Measurements from ENCODE around the gene SEPTIN1.

The SEPTIN1 gene, protein sequence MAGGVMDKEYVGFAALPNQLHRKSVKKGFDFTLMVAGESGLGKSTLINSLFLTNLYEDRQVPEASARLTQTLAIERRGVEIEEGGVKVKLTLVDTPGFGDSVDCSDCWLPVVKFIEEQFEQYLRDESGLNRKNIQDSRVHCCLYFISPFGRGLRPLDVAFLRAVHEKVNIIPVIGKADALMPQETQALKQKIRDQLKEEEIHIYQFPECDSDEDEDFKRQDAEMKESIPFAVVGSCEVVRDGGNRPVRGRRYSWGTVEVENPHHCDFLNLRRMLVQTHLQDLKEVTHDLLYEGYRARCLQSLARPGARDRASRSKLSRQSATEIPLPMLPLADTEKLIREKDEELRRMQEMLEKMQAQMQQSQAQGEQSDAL

DNA sequence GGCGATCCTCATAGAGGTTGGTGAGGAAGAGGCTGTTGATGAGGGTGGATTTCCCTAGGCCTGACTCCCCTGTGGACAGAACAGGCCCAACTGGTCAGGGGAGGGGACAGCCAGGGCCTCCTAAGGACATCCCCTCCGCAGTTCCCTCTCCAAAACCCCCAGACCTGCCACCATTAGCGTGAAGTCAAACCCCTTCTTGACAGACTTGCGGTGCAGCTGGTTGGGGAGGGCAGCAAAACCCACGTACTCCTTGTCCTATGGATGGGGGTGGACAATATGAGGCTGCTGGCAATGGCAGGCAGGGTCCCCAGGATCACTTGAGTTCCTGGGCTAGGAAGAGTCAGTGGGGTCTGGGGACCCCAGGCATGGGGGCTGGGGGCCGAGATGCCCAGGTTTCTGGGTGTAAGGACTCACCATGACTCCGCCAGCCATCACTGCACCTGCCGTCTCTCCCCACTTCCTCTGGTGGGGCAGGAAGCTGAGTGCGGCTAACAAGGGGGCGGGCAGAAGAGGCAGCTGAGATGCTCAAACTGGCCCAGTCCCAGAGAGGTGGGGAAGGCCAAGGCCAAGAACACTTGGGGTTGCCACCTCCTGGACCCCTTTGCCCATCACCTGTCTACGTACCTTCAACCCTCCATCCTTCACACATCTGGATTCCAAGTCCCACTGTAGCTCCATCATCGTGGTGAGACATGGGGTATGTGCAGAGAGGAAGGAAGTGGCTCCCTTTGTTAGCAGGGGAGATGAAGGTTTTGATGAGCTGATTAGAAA is at the start of gene SEPTIN1:
Gene SEPTIN1 (minus strand): TSS at position 451 of the 771 bp plus-strand sequence. CDS start 19 bp downstream, at position 432.
- DNase-seq (ENCODE audit: low read depth in 4 of 4, low spot score in 1 of 4), result peak in 3 of 4 experiments; percentile 45 to 72 (median 58)

DNA sequence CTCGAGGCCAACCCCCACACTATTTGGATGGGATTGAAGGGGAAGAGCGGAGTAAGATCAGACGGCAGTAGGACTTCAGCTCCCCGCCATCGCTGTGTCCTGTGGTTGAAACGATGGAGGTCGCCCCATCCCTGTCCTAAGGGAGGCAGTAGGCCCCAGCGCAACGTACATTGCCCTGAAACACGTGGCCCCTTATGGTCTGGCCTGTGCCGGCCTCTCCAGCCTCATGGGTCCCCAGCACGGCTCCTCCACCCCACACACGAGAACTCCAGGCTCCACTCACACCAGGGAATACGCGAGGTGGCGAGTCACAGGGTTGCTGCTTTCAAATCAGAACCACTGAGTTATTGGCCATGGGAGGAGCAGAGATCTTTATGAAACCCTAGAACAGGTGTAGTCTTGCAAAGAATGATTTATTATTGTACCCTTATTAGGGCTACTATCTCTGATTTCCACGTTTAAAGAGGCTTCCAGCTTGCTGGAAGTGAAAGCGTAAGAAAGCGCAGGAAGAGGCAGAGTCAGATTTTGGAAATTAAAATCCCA is 48.1 kb upstream of the SEPTIN1 start:
- DNase-seq (ENCODE audit: low read depth in 4 of 4, low spot score in 1 of 4), result no peak

DNA sequence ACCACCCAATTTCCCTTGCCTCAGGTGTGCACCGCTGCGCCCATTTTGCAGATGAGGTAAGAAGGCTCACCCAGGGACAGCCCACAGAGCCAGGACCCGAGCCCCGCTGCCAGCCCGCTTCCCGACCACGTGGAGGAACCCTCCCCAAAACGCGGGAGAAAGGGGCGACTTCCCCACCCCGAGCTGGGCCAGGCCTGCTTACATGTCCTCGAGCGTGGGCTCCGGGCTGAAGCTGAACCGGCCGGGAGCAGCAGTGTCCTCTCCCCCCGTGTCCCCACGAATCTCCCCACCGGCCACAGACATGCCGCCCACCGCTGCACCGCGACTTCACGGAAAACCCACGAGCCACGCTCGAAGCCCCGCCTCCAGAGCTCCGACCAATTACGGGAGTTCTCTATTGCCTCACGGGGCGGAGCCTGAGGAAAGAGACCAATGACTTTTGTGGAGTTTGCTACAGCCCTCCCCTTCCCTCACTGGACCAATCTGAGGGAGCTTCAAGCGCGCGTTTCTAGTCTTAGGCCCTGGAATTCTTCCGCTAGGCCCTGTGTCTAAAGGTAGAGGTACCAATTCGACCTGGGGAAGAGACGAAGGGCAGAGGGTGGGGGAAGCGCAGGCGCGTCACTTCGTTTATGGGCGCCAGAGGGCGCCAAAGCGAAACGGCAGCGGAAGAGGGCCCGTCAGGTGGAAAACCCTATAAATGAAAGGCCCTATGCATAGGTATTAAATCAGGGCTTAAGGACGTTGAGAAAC is 47.5 kb upstream of the SEPTIN1 start, which contains the start of gene DCTPP1:
Gene DCTPP1 (minus strand): TSS at position 353 of the 750 bp plus-strand sequence. CDS start 50 bp downstream, at position 303.
- peak; percentile 87 to 97 (median 94) for DNase-seq (ENCODE audit: low read depth in 4 of 4, low spot score in 1 of 4)

DNA sequence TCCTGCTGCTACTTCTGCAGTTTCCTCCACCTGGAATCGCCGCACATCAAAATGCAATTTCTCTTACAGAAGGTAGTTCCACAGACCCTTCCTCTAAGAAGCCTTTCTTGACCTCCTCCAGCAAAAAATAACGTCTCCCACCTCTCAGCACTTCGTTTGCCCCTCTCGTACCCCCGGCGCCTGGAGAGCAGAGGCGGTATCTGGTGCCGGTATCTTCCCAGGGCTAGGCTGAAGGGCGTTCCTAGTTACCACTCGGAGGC is 47.0 kb upstream of the SEPTIN1 start:
- DNase-seq (ENCODE audit: low read depth in 4 of 4, low spot score in 1 of 4), result no peak

DNA sequence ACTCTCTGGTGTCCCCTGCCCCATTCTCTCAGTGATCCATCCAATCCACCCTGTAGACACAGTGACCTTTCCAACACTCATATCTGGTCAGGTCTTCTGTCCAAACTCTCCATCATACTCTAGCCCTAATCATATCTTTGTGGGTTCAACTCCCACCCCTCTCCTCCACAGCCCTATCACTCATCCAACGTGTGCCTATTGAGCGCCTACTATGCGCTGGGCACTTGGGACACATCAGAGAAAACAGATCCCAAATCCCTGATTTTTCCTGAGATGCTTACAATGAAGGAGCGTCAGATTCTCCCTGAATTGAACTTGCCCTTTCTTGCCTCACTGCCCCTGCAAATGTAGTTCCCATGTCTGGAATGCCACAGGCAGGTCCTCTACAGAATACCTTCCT is 45.7 kb upstream of the SEPTIN1 start:
- DNase-seq (ENCODE audit: low read depth in 4 of 4, low spot score in 1 of 4), result no peak

DNA sequence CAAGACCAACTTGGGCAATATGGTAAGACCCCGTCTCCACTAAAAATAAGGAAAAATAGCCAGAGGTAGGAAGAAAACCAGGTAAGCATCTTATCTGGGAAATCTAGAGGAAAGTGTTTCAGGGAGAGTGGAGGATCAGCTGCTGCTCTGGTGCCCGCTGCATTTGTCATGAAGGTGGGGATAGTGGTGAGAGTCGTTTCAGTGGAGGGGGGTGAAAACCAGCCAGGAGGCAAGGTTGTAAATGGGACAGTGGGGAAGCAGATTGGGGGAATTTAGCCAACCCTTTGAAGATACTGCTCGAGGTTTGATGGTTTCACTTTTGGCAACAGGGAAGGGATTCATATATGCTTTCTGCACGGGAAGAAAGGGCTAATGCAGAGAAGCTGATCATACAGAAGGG is 38.6 kb upstream of the SEPTIN1 start:
- DNase-seq (ENCODE audit: low read depth in 4 of 4, low spot score in 1 of 4), result no peak

DNA sequence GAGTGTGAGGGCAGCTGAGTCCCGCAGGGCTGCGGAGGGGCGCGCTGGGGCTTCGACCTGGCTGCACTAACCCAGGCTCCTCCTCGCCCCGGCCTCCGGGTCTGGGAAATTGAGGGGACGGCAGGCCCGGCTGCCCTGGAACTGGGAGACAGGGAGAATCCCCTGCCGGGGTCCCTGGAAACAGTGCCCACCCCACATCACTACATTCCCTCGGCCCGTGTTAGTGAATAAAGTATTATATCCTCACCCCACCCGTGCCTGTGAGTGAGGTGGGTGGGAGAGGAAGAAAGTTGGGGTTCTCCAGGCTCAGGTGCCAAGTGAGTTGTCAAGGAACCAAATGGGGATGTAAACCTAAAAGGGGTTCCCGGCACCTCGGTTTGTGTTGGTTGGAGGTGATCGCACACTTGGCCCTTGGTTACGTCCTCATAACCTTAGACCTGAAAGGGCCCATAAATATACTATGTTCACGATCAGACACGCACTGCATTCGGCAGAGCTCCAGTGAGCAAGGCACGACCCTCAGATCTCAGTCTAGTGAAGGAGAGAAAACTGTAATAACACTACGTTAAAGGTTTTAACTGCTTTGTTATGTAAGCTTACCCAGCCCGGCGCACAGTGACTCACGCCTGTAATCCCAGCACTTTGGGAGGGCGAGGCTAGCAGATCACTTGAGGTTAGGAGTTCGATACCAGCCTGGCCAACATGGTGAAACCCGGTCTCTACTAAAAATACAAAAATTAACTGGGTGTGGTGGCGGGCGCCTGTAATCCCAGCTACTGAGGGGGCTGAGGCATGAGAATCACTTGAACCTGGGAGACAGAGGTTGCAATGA is 36.2 kb upstream of the SEPTIN1 start:
- no peak for DNase-seq (ENCODE audit: low read depth in 4 of 4, low spot score in 1 of 4)

DNA sequence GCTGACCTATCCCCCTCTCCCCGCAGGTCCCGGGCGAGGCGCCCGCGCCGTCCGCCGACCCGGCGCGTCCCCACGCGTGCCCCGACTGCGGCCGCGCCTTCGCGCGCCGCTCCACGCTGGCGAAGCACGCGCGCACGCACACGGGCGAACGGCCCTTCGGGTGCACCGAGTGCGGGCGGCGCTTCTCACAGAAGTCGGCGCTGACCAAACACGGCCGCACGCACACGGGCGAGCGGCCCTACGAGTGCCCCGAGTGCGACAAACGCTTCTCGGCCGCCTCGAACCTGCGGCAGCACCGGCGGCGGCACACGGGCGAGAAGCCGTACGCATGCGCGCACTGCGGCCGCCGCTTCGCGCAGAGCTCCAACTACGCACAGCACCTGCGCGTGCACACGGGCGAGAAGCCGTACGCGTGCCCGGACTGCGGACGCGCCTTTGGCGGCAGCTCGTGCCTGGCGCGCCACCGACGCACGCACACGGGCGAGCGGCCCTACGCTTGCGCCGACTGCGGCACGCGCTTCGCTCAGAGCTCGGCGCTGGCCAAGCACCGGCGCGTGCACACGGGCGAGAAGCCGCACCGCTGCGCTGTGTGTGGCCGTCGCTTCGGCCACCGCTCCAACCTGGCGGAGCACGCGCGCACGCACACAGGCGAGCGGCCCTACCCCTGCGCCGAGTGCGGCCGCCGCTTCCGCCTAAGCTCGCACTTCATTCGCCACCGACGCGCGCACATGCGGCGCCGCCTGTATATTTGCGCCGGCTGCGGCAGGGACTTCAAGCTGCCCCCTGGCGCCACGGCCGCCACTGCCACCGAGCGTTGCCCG is 35.4 kb upstream of the SEPTIN1 start:
- DNase-seq (ENCODE audit: low read depth in 4 of 4, low spot score in 1 of 4), result peak in 3 of 4 experiments; percentile 69 to 82 (median 79)

DNA sequence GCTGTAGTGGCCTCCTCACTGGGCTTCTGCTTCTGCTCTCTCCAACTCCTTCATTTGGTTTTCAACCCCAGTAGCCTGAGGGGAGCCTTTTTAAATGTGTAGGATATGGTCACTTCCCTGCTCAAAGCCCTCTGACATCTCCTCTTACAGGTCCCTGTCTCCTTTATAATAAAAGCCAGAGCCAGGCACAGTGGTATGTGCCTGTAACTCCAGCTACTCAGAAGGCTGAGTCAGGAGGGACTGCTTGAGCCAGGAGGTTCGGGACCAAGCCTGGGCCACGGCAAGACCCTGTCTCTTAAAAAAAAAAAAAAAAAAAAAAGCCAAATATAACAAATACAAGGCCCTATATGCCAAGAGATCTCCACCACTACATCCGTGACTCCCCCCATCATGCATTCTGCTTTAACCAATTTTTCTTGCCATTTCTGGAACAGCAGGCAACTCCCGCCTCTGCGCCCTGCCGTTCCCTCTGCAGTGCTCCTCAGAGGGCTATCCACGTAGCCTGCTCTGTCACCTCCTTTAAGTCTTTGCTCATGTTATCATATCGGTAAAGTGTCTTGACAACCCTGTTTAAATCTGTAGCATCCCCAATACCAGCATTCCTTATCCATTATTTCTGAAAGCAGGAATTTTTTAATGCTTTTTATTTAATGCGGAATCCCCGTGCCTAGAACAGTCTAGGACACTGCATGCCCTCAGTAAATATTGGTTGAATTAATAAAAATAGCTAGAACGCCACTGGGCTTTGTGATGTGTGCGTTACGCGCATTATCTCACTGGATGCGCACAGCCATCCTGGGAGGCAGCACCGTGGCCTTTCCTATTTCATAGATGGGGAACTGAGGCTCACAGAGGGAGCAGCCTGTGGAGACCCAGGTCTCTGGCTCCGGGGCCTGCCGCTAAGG is 34.5 kb upstream of the SEPTIN1 start:
- DNase-seq (ENCODE audit: low read depth in 4 of 4, low spot score in 1 of 4), result no peak

DNA sequence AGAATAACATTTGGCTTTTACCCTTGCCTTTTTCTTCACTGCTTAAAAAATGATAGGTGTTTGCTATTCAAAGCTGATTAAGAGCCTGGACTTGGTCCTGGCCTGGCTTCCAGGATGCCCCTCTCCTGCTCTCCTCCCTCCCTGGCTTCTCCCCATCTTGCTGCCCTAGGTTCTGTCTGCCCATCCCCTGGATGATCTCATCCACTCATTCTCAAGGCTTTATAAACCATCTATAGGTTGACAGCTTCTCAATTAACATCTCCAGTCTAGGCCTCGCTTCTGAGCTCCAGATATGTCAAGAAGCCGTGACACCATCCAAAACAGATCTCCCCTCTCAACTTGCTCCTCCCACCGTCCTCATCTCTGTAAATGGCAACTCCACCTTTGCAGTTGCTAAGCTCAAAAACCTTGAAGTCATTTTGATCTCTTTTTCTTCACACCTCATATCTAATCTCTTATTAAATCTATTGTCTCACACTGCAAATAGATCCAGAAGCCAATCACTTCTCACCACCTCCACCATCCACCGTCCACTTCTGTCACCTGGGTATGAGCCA is 33.8 kb upstream of the SEPTIN1 start:
- no peak for DNase-seq (ENCODE audit: low read depth in 4 of 4, low spot score in 1 of 4)

DNA sequence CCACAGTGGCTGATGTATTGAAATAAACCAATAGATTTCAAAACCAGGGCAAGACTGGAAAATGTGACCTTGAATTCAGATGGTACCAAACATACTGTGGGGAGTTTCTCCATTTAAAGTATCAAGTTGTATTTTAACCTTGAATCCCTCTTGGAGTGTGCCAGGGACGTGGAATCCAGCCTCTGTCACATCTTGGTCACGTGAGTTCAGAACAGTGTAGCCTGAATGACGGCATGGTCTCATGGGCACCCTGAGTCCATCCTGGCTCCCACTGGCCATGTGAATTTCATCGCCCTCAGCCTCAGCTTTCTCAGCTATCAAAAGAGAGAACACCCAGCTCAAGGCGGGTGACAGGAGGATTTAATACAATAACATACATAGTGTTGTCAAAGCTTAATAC is 31.8 kb upstream of the SEPTIN1 start:
- DNase-seq (ENCODE audit: low read depth in 4 of 4, low spot score in 1 of 4), result no peak

DNA sequence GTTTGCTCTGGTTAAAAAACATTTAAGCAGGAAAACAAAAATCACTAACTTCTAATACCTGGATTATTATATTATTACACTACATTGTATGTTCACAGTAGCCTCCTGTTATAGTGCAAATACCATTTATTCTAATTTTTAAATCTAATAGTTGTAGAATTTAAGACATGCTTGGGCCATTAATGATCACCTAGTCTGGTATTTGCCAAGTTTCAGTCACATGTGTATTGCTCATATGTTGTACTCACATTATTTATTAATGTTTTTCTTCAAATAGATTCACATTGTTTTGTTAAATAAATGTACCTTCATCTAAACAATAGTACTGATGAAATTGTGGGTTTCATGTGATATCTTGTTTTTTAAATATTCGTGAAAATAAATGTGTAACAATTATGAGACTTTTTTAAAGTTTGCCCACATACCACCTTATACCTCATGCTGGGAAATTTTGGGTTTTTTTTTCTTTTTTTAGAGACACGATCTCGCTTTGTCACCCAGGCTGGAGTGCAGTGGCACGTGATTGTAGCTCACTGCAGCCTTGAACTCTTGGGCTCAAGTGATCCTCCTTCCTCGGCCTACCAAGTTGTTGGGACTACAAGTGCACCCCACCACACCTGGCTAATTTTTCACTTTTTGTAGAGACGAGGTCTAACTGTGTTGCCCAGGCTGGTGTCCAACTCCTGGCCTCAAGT is 30.9 kb upstream of the SEPTIN1 start:
- no peak for DNase-seq (ENCODE audit: low read depth in 4 of 4, low spot score in 1 of 4)

DNA sequence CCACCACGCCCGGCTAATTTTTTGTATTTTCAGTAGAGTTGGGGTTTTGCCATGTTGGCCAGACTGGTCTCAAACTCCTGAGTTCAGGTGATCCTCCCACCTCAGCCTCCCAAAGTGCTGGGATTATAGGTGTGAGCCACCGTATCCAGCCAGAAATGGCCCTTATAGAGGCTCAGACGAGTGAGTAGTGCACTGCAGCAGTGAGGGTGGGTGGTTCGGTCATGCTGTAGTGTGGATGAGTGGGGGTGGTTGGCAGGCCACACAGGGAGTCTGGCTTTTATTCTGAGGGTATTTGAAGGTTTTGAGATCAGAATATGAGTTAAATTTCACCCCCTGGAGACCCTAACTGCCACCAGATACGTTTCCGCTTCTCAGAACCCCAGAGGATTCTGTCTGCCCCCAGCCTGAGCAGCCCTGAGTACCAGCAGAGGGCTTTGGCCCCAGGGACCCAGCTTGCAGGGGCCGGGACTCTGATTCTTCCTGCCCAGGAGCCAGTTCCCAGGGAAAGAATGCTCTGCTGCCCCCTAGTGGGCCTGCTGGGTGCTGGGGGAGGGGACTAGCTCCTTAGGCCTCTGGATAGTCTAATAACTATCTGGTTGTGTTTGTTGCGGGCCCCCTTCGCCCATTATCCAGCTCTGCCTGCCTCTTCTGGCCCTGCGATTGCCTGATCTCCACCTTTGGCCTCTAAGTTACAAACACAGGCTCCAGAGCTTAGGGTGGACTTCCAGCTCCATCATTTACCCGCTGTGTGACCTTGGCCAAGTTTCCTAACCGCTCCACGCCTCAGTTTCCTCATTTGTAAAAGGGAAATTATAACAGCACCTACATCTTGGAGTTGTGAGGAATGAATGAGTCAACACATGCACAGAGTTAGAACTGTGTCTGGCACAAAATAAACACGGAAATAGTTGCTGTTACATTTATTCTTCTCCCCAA is 27.0 kb upstream of the SEPTIN1 start:
- DNase-seq (ENCODE audit: low read depth in 4 of 4, low spot score in 1 of 4), result peak; percentile 84 to 91 (median 86)

DNA sequence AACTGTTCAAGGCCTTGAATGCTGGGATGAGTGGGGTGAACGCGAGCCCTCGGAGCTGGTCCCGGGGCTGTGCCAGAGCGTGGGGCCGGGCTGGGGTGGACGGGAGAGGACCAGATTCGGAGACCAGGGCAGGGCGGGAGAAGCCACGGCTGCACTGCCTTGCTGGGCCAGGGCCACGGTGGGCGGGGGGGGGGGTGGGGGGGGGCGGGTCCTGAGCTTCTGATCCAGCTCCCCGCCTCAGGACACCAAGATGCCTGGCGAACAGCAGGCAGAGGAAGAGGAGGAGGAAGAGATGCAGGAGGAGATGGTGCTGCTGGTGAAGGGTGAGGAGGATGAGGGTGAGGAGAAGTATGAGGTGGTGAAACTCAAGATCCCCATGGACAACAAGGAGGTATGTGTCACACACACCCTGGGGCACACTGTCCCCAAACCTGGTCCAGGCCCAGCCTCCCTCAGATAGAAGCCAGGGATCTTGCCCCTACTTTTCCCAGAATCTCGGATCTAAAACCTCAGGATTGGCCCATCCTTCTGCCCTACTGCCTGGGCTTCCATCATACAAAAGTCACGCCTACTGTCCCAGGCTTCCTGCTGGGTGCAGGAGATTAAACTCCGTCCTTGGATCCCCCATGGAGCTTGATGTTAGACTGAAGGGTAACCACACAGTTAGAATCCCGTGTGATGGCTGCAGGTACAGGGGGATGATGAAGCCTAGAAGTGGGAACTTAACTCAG is 25.6 kb upstream of the SEPTIN1 start:
- no peak for DNase-seq (ENCODE audit: low read depth in 4 of 4, low spot score in 1 of 4)

DNA sequence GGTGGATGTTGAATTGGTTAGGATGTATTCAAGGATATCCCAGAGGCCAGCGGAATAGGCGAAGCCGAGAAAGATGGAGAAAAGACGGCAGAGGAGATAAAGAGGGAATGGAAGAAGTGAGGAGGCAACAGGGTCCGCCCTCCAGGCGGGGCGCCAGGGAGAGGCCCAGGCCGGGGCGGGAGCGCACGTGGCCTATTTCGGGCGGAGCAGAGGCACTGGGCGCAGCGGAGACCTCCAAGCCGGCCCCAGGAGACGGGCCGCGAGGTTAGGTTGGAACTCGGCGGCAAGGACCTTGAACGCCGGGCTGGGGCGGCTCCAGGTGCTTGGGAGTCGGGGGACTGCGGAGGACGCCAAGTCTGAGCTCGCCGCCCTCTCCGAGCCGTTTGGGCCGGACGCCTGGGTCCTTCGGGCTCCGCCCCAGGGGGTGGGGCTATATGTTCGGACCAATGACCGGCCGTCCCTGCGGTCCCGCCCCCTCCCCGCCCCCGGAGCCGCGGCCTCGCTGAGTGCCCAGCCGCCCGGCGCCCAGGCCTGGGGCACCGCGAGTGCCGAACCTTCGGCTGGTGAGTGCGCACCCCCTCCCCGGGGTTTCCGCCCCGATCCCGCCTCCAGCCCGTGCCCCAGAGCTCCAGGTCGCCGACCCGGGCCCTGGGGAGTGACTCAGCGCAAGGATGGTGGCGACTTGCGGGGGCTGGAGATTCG is 24.9 kb upstream of the SEPTIN1 start, which contains the start of gene ZNF771:
Gene ZNF771 (plus strand): TSS at position 505 of the 702 bp plus-strand sequence. CDS start 448 bp downstream, outside the sequence.
- DNase-seq (ENCODE audit: low read depth in 4 of 4, low spot score in 1 of 4), result peak; percentile 72 to 96 (median 88)
